HepG2 (cell line): ENCODE measurements around the gene IGF2. TPM values are rescaled to one million over a fixed set of nuclear protein-coding genes. Genes with fewer than 3 reads are reported as not detected.

Experiments used
- AFF4 ChIP-seq: sonication (generic); formaldehyde crosslinking; IDR thresholded peaks from 2 replicates; pipeline ENCODE4 v1.4.0; 2020; ENCODE audit warnings: missing genetic modification reagents
- BHLHE40 ChIP-seq: IDR thresholded peaks from 2 replicates; pipeline ENCODE4 v1.6.1; 2011; ENCODE audit warnings: low read length, improper control_type of control experiment
- CCDC6 ChIP-seq: sonication (generic); formaldehyde crosslinking; IDR thresholded peaks from 2 replicates; pipeline ENCODE4 v1.8.1; 2022; ENCODE audit warnings: mild to moderate bottlenecking, missing genetic modification reagents, moderate library complexity
- FLYWCH1 ChIP-seq: sonication (generic); formaldehyde crosslinking; IDR thresholded peaks from 2 replicates; pipeline ENCODE4 v1.8.1; 2023; ENCODE audit warnings: mild to moderate bottlenecking, missing genetic modification reagents
- FOXA3 ChIP-seq: IDR thresholded peaks from 2 replicates; pipeline ENCODE4 v1.6.1; 2016; ENCODE audit warnings: missing genetic modification reagents, missing compliant biosample characterization
- FOXK1 ChIP-seq: sonication (generic); formaldehyde crosslinking; IDR thresholded peaks from 2 replicates; pipeline ENCODE4 v1.4.0; 2020; ENCODE audit warnings: low read depth, missing genetic modification reagents, borderline replicate concordance
- HIVEP1 ChIP-seq: sonication (generic); formaldehyde crosslinking; IDR thresholded peaks from 2 replicates; pipeline ENCODE4 v1.4.0; 2020; ENCODE audit warnings: mild to moderate bottlenecking, missing genetic modification reagents
- HMGXB3 ChIP-seq: sonication (generic); formaldehyde crosslinking; IDR thresholded peaks from 2 replicates; pipeline ENCODE4 v1.4.0; 2020; ENCODE audit warnings: missing genetic modification reagents, borderline replicate concordance
- IRF9 ChIP-seq: sonication (generic); formaldehyde crosslinking; IDR thresholded peaks from 2 replicates; pipeline ENCODE4 v1.8.0; 2022; ENCODE audit warnings: missing genetic modification reagents, mild to moderate bottlenecking, borderline replicate concordance
- MED1 ChIP-seq: sonication (generic); formaldehyde crosslinking; IDR thresholded peaks from 2 replicates; pipeline ENCODE4 v1.4.0; 2020; ENCODE audit warnings: missing genetic modification reagents
- NCOA5 ChIP-seq: sonication (generic); formaldehyde crosslinking; IDR thresholded peaks from 2 replicates; pipeline ENCODE4 v1.4.0; 2020; ENCODE audit warnings: missing genetic modification reagents
- NONO ChIP-seq, 2 experiments: fragments of 450-650 bp in 1 of 2; sonication (generic) in 1 of 2; formaldehyde crosslinking in 1 of 2; IDR thresholded peaks in 1 of 2; conservative IDR thresholded peaks in 1 of 2; 2 replicates each; pipeline versions ENCODE4 v1.6.1 to v1.8.0; 2017 to 2022; ENCODE audit warnings: mild to moderate bottlenecking in 1 of 2, missing genetic modification reagents in 1 of 2, moderate library complexity in 1 of 2
- UBTF ChIP-seq: sonication (generic); formaldehyde crosslinking; IDR thresholded peaks from 2 replicates; pipeline ENCODE4 v1.4.0; 2020; ENCODE audit warnings: mild to moderate bottlenecking, missing genetic modification reagents
- YEATS2 ChIP-seq: sonication (generic); formaldehyde crosslinking; IDR thresholded peaks from 2 replicates; pipeline ENCODE4 v1.4.0; 2020; ENCODE audit warnings: missing genetic modification reagents, borderline replicate concordance
- ZNF567 ChIP-seq: sonication (generic); formaldehyde crosslinking; IDR thresholded peaks from 2 replicates; pipeline ENCODE4 v1.8.1; 2023; ENCODE audit warnings: mild to moderate bottlenecking, missing genetic modification reagents, borderline replicate concordance
- polyA plus RNA-seq, 8 experiments: library from polyadenylated mRNA; depleted of rRNA in 3 of 8; stranded (reverse) in 7 of 8; unstranded in 1 of 8; fragments of >200 nt; fragmentation: Illumina TruSeq in 4 of 8; extraction: Trizol in 4 of 8; gene quantifications; 2 replicates each; pipeline versions ENCODE4 v1.2.1 to v1.2.3, GENCODE V29; 2011 to 2016; ENCODE audit warnings: low read depth in 4 of 8, missing spikeins in 1 of 8, mixed read lengths in 1 of 8; ENCODE audit not compliant: insufficient read depth in 1 of 8
- total RNA-seq, 5 experiments: library from RNA; depleted of rRNA; stranded (reverse); fragments of >200 nt; fragmentation: Illumina TruSeq; extraction: Trizol; gene quantifications; 2 replicates each; pipeline ENCODE4 v1.2.3, GENCODE V29; 2016; ENCODE audit warnings: low read depth in 1 of 5

Gene IGF2
- total and polyA plus RNA-seq, 2 of the 13 experiments (the other 11 are each of a cell fraction or from before 2014, with no cell fraction given), result 79.1 to 254 TPM

- peak; percentile 38; the same call in 1 of the 2 replicates for TF ChIP-seq HMGXB3 (CRISPR knock-in tag)
- TF ChIP-seq MED1 (CRISPR knock-in tag), result peak; percentile 35; the same call in 1 of the 2 replicates
- TF ChIP-seq FOXA3, result 0 out of 2 replicates have a peak, but pooled peaks have one; percentile 8
- no peak for TF ChIP-seq NONO (IDR thresholded peaks at IDR 0.05)
- TF ChIP-seq NONO (CRISPR knock-in tag; conservative IDR thresholded peaks at IDR 0.05), result peak; percentile 12; the same call in 1 of the 2 replicates
- peak; percentile 59 for TF ChIP-seq UBTF (CRISPR knock-in tag)
- TF ChIP-seq YEATS2 (CRISPR knock-in tag), result no peak
- TF ChIP-seq FLYWCH1 (CRISPR knock-in tag), result no peak
- TF ChIP-seq AFF4 (CRISPR knock-in tag), result peak; percentile 95
- TF ChIP-seq NCOA5 (CRISPR knock-in tag), result no peak
- TF ChIP-seq ZNF567 (CRISPR knock-in tag), result no peak
- TF ChIP-seq FOXK1, result no peak
- TF ChIP-seq CCDC6 (CRISPR knock-in tag), result no peak
- no peak for TF ChIP-seq BHLHE40
- 0 out of 2 replicates have a peak, but pooled peaks have one; percentile 2 for TF ChIP-seq IRF9
- TF ChIP-seq HIVEP1, result peak; percentile 10; the same call in 1 of the 2 replicates
Observed at GRCh38 chr11:2137202-2138067, 1.8 kb downstream of the IGF2 start (continued).
